ENCODE results near the gene EDN2. TPM values are rescaled to one million over a fixed set of nuclear protein-coding genes. Genes with fewer than 3 reads are reported as not detected.
A peak's percentile ranks its signal among the peaks of the same experiment; 100 is the strongest.

The EDN2 gene
- total and polyA plus RNA-seq, 2 experiments from 2014 or later = not detected

DNA sequence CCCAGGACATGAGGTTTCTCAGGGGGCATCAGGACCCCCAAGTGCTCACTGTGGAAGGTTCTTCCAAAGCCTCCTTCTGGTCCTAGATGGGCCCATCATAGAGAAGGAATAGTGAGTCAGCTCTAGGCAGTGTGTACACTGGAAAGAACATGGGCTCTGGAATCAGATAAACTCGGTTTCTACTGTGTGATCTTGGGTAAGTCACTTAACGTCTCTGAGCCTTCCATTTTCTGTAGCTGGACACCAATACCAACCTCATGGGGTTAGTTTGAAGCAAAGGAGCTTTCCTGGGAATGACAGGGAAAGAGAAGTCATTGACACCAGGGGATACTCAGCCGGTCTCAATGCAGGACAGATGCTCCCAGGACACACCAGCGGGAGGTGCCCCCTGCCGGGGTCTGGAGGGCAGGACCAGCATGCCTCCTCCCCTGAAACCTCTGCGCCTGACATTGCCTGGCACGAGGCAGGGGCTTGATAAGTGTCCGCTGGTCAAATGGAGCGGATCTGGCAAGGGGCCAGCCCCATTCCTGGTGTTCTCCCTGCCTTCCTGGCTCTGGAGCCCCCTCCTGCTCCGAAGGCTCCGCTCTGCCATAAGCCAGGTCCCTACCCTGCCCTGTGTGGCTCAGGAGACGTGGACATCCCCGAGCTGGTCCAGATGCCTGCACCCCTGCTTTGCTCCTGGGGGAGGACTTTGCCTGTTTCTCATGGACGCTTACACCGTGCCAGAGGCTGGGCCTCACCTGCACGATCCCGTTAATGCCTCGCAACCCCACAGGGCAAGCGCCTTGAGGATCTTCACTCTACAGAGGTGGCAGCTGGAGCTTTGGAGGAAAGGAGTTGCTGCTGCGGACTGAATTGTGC is 52.8 kb downstream of the EDN2 start:
- Histone ChIP-seq H3K9me3 (ENCODE audit: low read depth) (no peaks in the 10 kb centered on the region), H3K36me3 (ENCODE audit: low read depth) (no peaks in the 10 kb centered on the region), H3K4me2 (ENCODE audit: unreplicated experiment) (peak overlapping the region; percentile 38), H3K9ac (no peak overlapping the region), H3K9me2 (ENCODE audit: insufficient read depth) (no peaks in the 10 kb centered on the region), H3K27me3 (replicated peaks; ENCODE audit: insufficient read depth) (peaks cover 6% of the 10 kb centered on the region; the same call in 1 of the 2 replicates), H3K27ac (no peak overlapping the region), H3F3A (ENCODE audit: insufficient read depth) (no peaks in the 10 kb centered on the region), H3K4me1 (ENCODE audit: insufficient read depth) (peaks cover 16% of the 10 kb centered on the region), H2AFZ (peak overlapping the region; percentile 40; the same call in 1 of the 2 replicates), H4K20me1 (ENCODE audit: insufficient read depth) (no peaks in the 10 kb centered on the region), H3K4me3 (no peak overlapping the region), H3K79me2 (ENCODE audit: insufficient read depth) (no peaks in the 10 kb centered on the region)
- in situ Hi-C loops (cut with MboI) = loop anchor here (10.0 kb wide), 1 partner anchor 167 kb away; no protein-coding TSS in a partner anchor
- TF ChIP-seq EZH2 (IDR thresholded peaks at IDR 0.05; ENCODE audit: insufficient read depth, poor library complexity, severe bottlenecking) (no peak), EZH2phosphoT487 (IDR thresholded peaks at IDR 0.05; ENCODE audit: insufficient read depth, low read depth) (no peak)
- 92 to 94% methylated on average over 20 of the region's 20 CpGs for WGBS, 2 experiments (ENCODE audit: low coverage in 1 of 2, low lambda C conversion rate in 2 of 2, missing lambda C conversion rate in 2 of 2)
- DNase-seq = no peak

DNA sequence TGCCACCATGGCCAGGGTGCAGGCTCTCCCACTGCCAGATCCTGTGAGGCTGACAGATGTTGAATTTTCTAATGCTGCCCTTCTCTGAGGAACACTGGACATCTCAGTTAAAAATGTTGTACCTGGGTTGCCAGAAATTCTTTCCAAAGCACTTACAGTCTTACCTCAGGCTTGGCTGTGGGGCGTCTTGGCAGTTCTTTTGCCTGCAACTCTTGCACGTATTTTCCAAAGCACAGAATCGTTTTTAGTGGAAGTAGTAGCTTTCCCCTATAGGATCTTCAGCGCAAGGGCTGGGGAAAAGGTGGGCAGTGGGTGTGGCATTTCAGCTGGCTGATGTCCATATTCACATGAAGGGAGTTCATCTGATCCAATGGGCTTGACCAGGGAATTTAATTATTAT is 53.9 kb downstream of the EDN2 start:
- Histone ChIP-seq H3K9me2 (ENCODE audit: insufficient read depth) (no peaks in the 10 kb centered on the region), H2AFZ (no peak overlapping the region), H3K4me3 (no peak overlapping the region), H3F3A (ENCODE audit: insufficient read depth) (no peaks in the 10 kb centered on the region), H3K79me2 (ENCODE audit: insufficient read depth) (no peaks in the 10 kb centered on the region), H4K20me1 (ENCODE audit: insufficient read depth) (no peaks in the 10 kb centered on the region), H3K9me3 (ENCODE audit: low read depth) (no peaks in the 10 kb centered on the region), H3K4me2 (ENCODE audit: unreplicated experiment) (no peak overlapping the region), H3K9ac (no peak overlapping the region), H3K27ac (no peak overlapping the region), H3K36me3 (ENCODE audit: low read depth) (no peaks in the 10 kb centered on the region), H3K4me1 (ENCODE audit: insufficient read depth) (peaks cover 16% of the 10 kb centered on the region), H3K27me3 (replicated peaks; ENCODE audit: insufficient read depth) (no peaks in the 10 kb centered on the region)
- in situ Hi-C loops (cut with MboI) = loop anchor here (10.0 kb wide), 1 partner anchor 166 kb away; no protein-coding TSS in a partner anchor
- DNase-seq = no peak
- TF ChIP-seq EZH2phosphoT487 (IDR thresholded peaks at IDR 0.05; ENCODE audit: insufficient read depth, low read depth) = no peak
- no peak for TF ChIP-seq EZH2 (IDR thresholded peaks at IDR 0.05; ENCODE audit: insufficient read depth, poor library complexity, severe bottlenecking)
- 69 to 72% methylated on average over 4 of the region's 4 CpGs for WGBS, 2 experiments (ENCODE audit: low coverage in 1 of 2, low lambda C conversion rate in 2 of 2, missing lambda C conversion rate in 2 of 2)

DNA sequence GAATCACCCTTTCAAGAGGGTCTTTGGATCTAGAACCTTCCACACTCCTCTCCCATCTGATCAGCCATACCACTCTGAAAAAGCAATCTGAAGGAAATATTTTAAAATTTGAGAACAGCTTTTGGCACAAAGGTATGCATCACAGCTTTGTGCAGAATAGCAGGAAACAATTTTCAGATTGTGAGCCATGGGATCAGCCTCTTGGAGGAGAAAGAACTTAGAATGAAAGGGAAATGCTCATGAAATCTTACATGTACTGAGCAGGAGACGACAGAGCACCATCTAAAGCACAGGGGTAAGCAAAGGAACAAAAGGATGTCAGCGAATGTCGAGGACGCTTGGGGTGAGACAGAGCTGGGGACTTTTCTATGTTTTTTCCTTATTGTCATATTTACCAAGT is 54.4 kb downstream of the EDN2 start:
- H3K9ac ChIP-seq = no peak overlapping the region
- H3K27ac ChIP-seq = no peak overlapping the region
- H3K4me1 ChIP-seq (ENCODE audit: insufficient read depth) = peaks cover 16% of the 10 kb centered on the region
- no peak for DNase-seq
- WGBS, 2 experiments (ENCODE audit: low coverage in 1 of 2, low lambda C conversion rate in 2 of 2, missing lambda C conversion rate in 2 of 2) = 88 to 90% methylated on average over 4 of the region's 4 CpGs
- in situ Hi-C loops (cut with MboI) = loop anchor here (10.0 kb wide), 1 partner anchor 165 kb away; no protein-coding TSS in a partner anchor
- H3K4me3 ChIP-seq = no peak overlapping the region
- no peak overlapping the region for H3K4me2 ChIP-seq (ENCODE audit: unreplicated experiment)
- H4K20me1 ChIP-seq (ENCODE audit: insufficient read depth) = no peaks in the 10 kb centered on the region
- H3K27me3 ChIP-seq (replicated peaks; ENCODE audit: insufficient read depth) = no peaks in the 10 kb centered on the region
- H2AFZ ChIP-seq = no peak overlapping the region
- no peaks in the 10 kb centered on the region for H3F3A ChIP-seq (ENCODE audit: insufficient read depth)
- TF ChIP-seq EZH2 (IDR thresholded peaks at IDR 0.05; ENCODE audit: insufficient read depth, poor library complexity, severe bottlenecking) = no peak
- TF ChIP-seq EZH2phosphoT487 (IDR thresholded peaks at IDR 0.05; ENCODE audit: insufficient read depth, low read depth) = no peak
- H3K9me2 ChIP-seq (ENCODE audit: insufficient read depth) = no peaks in the 10 kb centered on the region
- no peaks in the 10 kb centered on the region for H3K36me3 ChIP-seq (ENCODE audit: low read depth)
- H3K79me2 ChIP-seq (ENCODE audit: insufficient read depth) = no peaks in the 10 kb centered on the region
- no peaks in the 10 kb centered on the region for H3K9me3 ChIP-seq (ENCODE audit: low read depth)

DNA sequence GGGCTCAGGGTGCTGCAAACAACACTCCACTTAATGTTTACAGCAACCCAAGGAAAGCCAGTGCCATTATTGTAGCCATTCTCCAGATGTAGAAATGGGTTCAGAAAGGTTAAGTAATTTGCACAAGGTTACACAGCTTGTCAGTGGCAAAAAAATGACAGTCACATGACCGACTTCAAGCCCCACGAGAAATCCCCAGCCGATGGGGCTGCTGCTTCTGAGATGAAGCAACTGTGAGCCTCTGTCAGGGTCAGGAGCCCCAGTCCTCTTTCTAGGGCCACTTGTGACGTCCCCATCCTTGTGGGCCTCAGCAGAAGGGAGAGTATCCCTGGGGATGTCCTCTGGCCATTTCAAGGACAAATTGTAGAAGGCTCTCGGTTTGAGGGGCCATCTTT is 54.8 kb downstream of the EDN2 start:
- H2AFZ ChIP-seq = no peak overlapping the region
- DNase-seq = no peak
- in situ Hi-C loops (cut with MboI) = loop anchor here (10.0 kb wide), 1 partner anchor 165 kb away; no protein-coding TSS in a partner anchor
- no peak overlapping the region for H3K9ac ChIP-seq
- peaks cover 16% of the 10 kb centered on the region for H3K4me1 ChIP-seq (ENCODE audit: insufficient read depth)
- no peak overlapping the region for H3K4me3 ChIP-seq
- no peaks in the 10 kb centered on the region for H4K20me1 ChIP-seq (ENCODE audit: insufficient read depth)
- no peak overlapping the region for H3K4me2 ChIP-seq (ENCODE audit: unreplicated experiment)
- no peaks in the 10 kb centered on the region for H3K27me3 ChIP-seq (replicated peaks; ENCODE audit: insufficient read depth)
- no peaks in the 10 kb centered on the region for H3K9me3 ChIP-seq (ENCODE audit: low read depth)
- no peaks in the 10 kb centered on the region for H3F3A ChIP-seq (ENCODE audit: insufficient read depth)
- no peaks in the 10 kb centered on the region for H3K79me2 ChIP-seq (ENCODE audit: insufficient read depth)
- H3K36me3 ChIP-seq (ENCODE audit: low read depth) = no peaks in the 10 kb centered on the region
- H3K9me2 ChIP-seq (ENCODE audit: insufficient read depth) = no peaks in the 10 kb centered on the region
- no peak for TF ChIP-seq EZH2 (IDR thresholded peaks at IDR 0.05; ENCODE audit: insufficient read depth, poor library complexity, severe bottlenecking)
- no peak for TF ChIP-seq EZH2phosphoT487 (IDR thresholded peaks at IDR 0.05; ENCODE audit: insufficient read depth, low read depth)
- H3K27ac ChIP-seq = no peak overlapping the region
- WGBS, 2 experiments (ENCODE audit: low coverage in 1 of 2, low lambda C conversion rate in 2 of 2, missing lambda C conversion rate in 2 of 2) = 71 to 74% methylated on average over 5 of the region's 5 CpGs

Small RNAs within 50 kb of the gene (small RNA-seq; reads per million reads assigned to genes)
- not detected for gene RNA5SP45 (ENCODE audit: low read depth, low replicate concordance)

Other genes with a start within 250 kb of the EDN2 start
- gene SCMH1, start 242.4 kb downstream of the EDN2 start, total RNA-seq (2014; rRNA removed; shearing (Covaris generic)) = 15.0 and 16.6 TPM in 2 replicates
- gene SCMH1, start 242.4 kb downstream of the EDN2 start, polyA plus RNA-seq (2016; fragmentation: Nextera tagmentation; extraction: Ambion mirVana) = 10.8 and 12.0 TPM in 2 replicates
- gene FOXO6, start 123.2 kb downstream of the EDN2 start, total RNA-seq (2014; rRNA removed; shearing (Covaris generic)) = not detected in 2 replicates
- not detected in 2 replicates for gene FOXO6, start 123.2 kb downstream of the EDN2 start, polyA plus RNA-seq (2016; fragmentation: Nextera tagmentation; extraction: Ambion mirVana)